GM23338 (cell line): ENCODE data around the gene COLEC12. TPM values are rescaled to one million over a fixed set of nuclear protein-coding genes. Genes with fewer than 3 reads are reported as not detected.

Experiments
- ATAC-seq: fragments of 200-7000 bp; cut with Tn5 transposase; 3 replicates; pipeline ENCODE4 v1.9.1; 2020
- DNase-seq: peaks from one replicate; pipeline ENCODE4 v3.0.0-alpha.2; 2015; ENCODE audit warnings: low spot score
- H2AFZ ChIP-seq: fragments of 200-600 bp; sonication (generic); 2 replicates; pipeline ENCODE4 v1.8.0; 2016; ENCODE audit warnings: antibody characterized with exemption, mild to moderate bottlenecking, moderate library complexity
- H3F3A ChIP-seq: fragments of 200-600 bp; sonication (generic); replicated peaks from 2 replicates; pipeline ENCODE4 v1.8.0; 2017; ENCODE audit warnings: antibody characterized with exemption, mixed run types, low read depth
- H3K27ac ChIP-seq: fragments of 200-600 bp; sonication (generic); 2 replicates; pipeline ENCODE4 v1.6.1; 2016; ENCODE audit warnings: low read depth
- H3K27me3 ChIP-seq: fragments of 200-600 bp; sonication (generic); 2 replicates; pipeline ENCODE4 v1.8.0; 2016; ENCODE audit warnings: mild to moderate bottlenecking, mixed run types, moderate library complexity; ENCODE audit not compliant: insufficient read depth
- H3K36me3 ChIP-seq: fragments of 200-600 bp; sonication (generic); 2 replicates; pipeline ENCODE4 v1.8.0; 2016; ENCODE audit warnings: mild to moderate bottlenecking; ENCODE audit not compliant: insufficient read depth
- H3K4me1 ChIP-seq: fragments of 200-600 bp; sonication (generic); 2 replicates; pipeline ENCODE4 v1.8.0; 2016; ENCODE audit warnings: mild to moderate bottlenecking, moderate library complexity; ENCODE audit not compliant: insufficient read depth
- H3K4me2 ChIP-seq: fragments of 200-600 bp; sonication (generic); 2 replicates; pipeline ENCODE4 v1.7.1; 2017; ENCODE audit warnings: mixed run types
- H3K4me3 ChIP-seq: fragments of 200-600 bp; sonication (generic); 2 replicates; pipeline ENCODE4 v1.6.1; 2016; ENCODE audit warnings: mixed run types
- H3K79me2 ChIP-seq: fragments of 200-600 bp; sonication (generic); replicated peaks from 2 replicates; pipeline ENCODE4 v1.8.0; 2017; ENCODE audit warnings: mild to moderate bottlenecking; ENCODE audit not compliant: insufficient read depth
- H3K9me2 ChIP-seq: fragments of 200-600 bp; sonication (generic); 2 replicates; pipeline ENCODE4 v1.8.0; 2017; ENCODE audit not compliant: insufficient read depth
- H4K20me1 ChIP-seq: fragments of 200-600 bp; sonication (generic); replicated peaks from 2 replicates; pipeline ENCODE4 v1.8.0; 2017; ENCODE audit warnings: mild to moderate bottlenecking; ENCODE audit not compliant: insufficient read depth
- H3K27ac Mint-ChIP-seq: 2 replicates; pipeline ENCODE4 v1.8.0; 2020; ENCODE audit warnings: inconsistent platforms, mild to moderate bottlenecking, moderate library complexity, mixed read lengths
- H3K27me3 Mint-ChIP-seq: 3 replicates; pipeline ENCODE4 v1.8.0; 2022; ENCODE audit warnings: low read depth, mild to moderate bottlenecking, moderate library complexity, mixed read lengths, inconsistent platforms; ENCODE audit not compliant: insufficient read depth, poor library complexity
- H3K36me3 Mint-ChIP-seq: 3 replicates; pipeline ENCODE4 v1.8.0; 2021; ENCODE audit warnings: low read depth, mild to moderate bottlenecking, inconsistent platforms, moderate library complexity, mixed read lengths
- H3K4me1 Mint-ChIP-seq: 3 replicates; pipeline ENCODE4 v1.8.0; 2020; ENCODE audit warnings: mild to moderate bottlenecking, inconsistent platforms, mixed read lengths
- H3K4me3 Mint-ChIP-seq: 3 replicates; pipeline ENCODE4 v1.8.0; 2021; ENCODE audit warnings: moderate library complexity, mild to moderate bottlenecking, inconsistent platforms, mixed read lengths
- H3K9me3 Mint-ChIP-seq: 3 replicates; pipeline ENCODE4 v1.8.0; 2020; ENCODE audit warnings: moderate library complexity, mild to moderate bottlenecking, inconsistent platforms, mixed read lengths
- EZH2 ChIP-seq: fragments of 200-600 bp; sonication (generic); IDR thresholded peaks from one replicate; pipeline ENCODE4 v1.8.0; 2017; ENCODE audit warnings: antibody characterized with exemption, mild to moderate bottlenecking, low read depth; ENCODE audit not compliant: unreplicated experiment
- JUNB ChIP-seq: IDR thresholded peaks from one replicate; pipeline ENCODE4 v1.6.1; 2016; ENCODE audit warnings: antibody characterized with exemption; ENCODE audit not compliant: unreplicated experiment
- POLR2AphosphoS5 ChIP-seq: IDR thresholded peaks from 2 replicates; pipeline ENCODE4 v1.6.1; 2016; ENCODE audit warnings: antibody characterized with exemption, low read depth
- ZNF114 ChIP-seq: fragments of 250-450 bp; sonication (Bioruptor Pico); IDR thresholded peaks from 2 replicates; pipeline ENCODE4 v1.5.0; 2020; ENCODE audit warnings: mild to moderate bottlenecking, moderate library complexity
- ZNF331 ChIP-seq: fragments of 250-450 bp; sonication (Bioruptor Pico); IDR thresholded peaks from 2 replicates; pipeline ENCODE4 v1.5.0; 2020; ENCODE audit warnings: low read depth, mild to moderate bottlenecking, moderate library complexity
- polyA plus RNA-seq: library from polyadenylated mRNA; unstranded; fragments of >200 nt; fragmentation: Nextera tagmentation; extraction: Ambion mirVana; gene quantifications from 2 replicates; pipeline ENCODE4 v1.2.1, GENCODE V29; 2016
- total RNA-seq: library from RNA; depleted of rRNA; stranded (reverse); fragments of >200 nt; shearing (Covaris generic); gene quantifications from 2 replicates; pipeline ENCODE4 v1.2.3, GENCODE V29; 2014
- TF ChIP-seq, protein P1 (sequence below): fragments of 250-450 bp; sonication (Bioruptor Pico); IDR thresholded peaks from 2 replicates; pipeline ENCODE4 v1.5.0; 2020; ENCODE audit warnings: mild to moderate bottlenecking, moderate library complexity
- TF ChIP-seq, protein P2 (sequence below): IDR thresholded peaks from 2 replicates; pipeline ENCODE4 v1.6.1; 2016; ENCODE audit warnings: antibody characterized with exemption

COLEC12 gene
- total and polyA plus RNA-seq, 2 experiments from 2014 or later: 1.1 to 3.2 TPM

- TF ChIP-seq, protein P1, sequence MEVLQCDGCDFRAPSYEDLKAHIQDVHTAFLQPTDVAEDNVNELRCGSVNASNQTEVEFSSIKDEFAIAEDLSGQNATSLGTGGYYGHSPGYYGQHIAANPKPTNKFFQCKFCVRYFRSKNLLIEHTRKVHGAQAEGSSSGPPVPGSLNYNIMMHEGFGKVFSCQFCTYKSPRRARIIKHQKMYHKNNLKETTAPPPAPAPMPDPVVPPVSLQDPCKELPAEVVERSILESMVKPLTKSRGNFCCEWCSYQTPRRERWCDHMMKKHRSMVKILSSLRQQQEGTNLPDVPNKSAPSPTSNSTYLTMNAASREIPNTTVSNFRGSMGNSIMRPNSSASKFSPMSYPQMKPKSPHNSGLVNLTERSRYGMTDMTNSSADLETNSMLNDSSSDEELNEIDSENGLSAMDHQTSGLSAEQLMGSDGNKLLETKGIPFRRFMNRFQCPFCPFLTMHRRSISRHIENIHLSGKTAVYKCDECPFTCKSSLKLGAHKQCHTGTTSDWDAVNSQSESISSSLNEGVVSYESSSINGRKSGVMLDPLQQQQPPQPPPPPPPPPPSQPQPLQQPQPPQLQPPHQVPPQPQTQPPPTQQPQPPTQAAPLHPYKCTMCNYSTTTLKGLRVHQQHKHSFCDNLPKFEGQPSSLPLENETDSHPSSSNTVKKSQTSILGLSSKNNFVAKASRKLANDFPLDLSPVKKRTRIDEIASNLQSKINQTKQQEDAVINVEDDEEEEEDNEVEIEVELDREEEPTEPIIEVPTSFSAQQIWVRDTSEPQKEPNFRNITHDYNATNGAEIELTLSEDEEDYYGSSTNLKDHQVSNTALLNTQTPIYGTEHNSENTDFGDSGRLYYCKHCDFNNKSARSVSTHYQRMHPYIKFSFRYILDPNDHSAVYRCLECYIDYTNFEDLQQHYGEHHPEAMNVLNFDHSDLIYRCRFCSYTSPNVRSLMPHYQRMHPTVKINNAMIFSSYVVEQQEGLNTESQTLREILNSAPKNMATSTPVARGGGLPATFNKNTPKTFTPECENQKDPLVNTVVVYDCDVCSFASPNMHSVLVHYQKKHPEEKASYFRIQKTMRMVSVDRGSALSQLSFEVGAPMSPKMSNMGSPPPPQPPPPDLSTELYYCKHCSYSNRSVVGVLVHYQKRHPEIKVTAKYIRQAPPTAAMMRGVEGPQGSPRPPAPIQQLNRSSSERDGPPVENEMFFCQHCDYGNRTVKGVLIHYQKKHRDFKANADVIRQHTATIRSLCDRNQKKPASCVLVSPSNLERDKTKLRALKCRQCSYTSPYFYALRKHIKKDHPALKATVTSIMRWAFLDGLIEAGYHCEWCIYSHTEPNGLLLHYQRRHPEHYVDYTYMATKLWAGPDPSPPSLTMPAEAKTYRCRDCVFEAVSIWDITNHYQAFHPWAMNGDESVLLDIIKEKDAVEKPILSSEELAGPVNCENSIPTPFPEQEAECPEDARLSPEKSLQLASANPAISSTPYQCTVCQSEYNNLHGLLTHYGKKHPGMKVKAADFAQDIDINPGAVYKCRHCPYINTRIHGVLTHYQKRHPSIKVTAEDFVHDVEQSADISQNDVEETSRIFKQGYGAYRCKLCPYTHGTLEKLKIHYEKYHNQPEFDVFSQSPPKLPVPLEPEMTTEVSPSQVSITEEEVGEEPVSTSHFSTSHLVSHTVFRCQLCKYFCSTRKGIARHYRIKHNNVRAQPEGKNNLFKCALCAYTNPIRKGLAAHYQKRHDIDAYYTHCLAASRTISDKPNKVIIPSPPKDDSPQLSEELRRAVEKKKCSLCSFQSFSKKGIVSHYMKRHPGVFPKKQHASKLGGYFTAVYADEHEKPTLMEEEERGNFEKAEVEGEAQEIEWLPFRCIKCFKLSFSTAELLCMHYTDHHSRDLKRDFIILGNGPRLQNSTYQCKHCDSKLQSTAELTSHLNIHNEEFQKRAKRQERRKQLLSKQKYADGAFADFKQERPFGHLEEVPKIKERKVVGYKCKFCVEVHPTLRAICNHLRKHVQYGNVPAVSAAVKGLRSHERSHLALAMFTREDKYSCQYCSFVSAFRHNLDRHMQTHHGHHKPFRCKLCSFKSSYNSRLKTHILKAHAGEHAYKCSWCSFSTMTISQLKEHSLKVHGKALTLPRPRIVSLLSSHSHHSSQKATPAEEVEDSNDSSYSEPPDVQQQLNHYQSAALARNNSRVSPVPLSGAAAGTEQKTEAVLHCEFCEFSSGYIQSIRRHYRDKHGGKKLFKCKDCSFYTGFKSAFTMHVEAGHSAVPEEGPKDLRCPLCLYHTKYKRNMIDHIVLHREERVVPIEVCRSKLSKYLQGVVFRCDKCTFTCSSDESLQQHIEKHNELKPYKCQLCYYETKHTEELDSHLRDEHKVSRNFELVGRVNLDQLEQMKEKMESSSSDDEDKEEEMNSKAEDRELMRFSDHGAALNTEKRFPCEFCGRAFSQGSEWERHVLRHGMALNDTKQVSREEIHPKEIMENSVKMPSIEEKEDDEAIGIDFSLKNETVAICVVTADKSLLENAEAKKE (CRISPR knock-in tag): no peak
- TF ChIP-seq JUNB (no peak), EZH2 (no peak), ZNF331 (CRISPR knock-in tag) (no peak), POLR2AphosphoS5 (no peak)
- TF ChIP-seq, protein P2, sequence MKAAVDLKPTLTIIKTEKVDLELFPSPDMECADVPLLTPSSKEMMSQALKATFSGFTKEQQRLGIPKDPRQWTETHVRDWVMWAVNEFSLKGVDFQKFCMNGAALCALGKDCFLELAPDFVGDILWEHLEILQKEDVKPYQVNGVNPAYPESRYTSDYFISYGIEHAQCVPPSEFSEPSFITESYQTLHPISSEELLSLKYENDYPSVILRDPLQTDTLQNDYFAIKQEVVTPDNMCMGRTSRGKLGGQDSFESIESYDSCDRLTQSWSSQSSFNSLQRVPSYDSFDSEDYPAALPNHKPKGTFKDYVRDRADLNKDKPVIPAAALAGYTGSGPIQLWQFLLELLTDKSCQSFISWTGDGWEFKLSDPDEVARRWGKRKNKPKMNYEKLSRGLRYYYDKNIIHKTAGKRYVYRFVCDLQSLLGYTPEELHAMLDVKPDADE: no peak
Measured at GRCh38 chr18:446941-447560, 53.5 kb downstream of the COLEC12 start (continued).

GRCh38 chr18:445055-445454 is 55.4 kb downstream of the COLEC12 start:
- H4K20me1 ChIP-seq: no peaks in the 10 kb centered on the region
- no peaks in the 10 kb centered on the region for H3K4me1 Mint-ChIP-seq

More at GRCh38 chr18:445055-445454, 55.4 kb downstream of the COLEC12 start:
- no peaks in the 10 kb centered on the region for H3K36me3 Mint-ChIP-seq
- no peak overlapping the region for H3K4me2 ChIP-seq
- TF ChIP-seq ZNF114 (CRISPR knock-in tag): no peak
- no peak for TF ChIP-seq POLR2AphosphoS5
- no peaks in the 10 kb centered on the region for H3K79me2 ChIP-seq
- H3K4me3 ChIP-seq: no peak overlapping the region
- H3K4me1 ChIP-seq: no peaks in the 10 kb centered on the region
- H3K9me3 Mint-ChIP-seq: no peaks in the 10 kb centered on the region
- no peaks in the 10 kb centered on the region for H3K27me3 ChIP-seq
- no peak overlapping the region for H2AFZ ChIP-seq
- no peaks in the 10 kb centered on the region for H3F3A ChIP-seq
- no peaks in the 10 kb centered on the region for H3K27me3 Mint-ChIP-seq
- no peaks in the 10 kb centered on the region for H3K36me3 ChIP-seq
- H3K9me2 ChIP-seq: no peaks in the 10 kb centered on the region
- no peak overlapping the region for H3K4me3 Mint-ChIP-seq
- no peak overlapping the region for H3K27ac ChIP-seq
- no peak for ATAC-seq
- no peak for DNase-seq
- no peak overlapping the region for H3K27ac Mint-ChIP-seq
